ENCODE data around the gene ARMCX4.

DNA sequence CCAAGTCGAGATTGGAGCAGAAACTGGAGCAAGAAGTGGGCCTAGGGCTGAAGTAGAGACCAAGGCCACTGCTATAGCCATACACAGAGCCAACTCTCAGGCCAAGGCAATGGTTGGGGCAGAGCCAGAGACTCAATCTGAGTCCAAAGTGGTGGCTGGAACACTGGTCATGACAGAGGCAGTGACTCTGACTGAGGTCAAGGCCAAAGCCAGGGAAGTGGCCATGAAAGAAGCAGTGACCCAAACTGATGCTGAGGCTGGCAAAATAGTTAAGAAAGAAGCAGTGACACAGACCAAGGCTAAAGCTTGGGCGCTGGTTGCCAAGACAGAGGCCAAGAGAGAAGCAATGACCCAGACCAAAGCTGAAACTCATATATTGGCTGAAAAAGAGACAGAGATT, 3.5 kb downstream of the ARMCX4 start:
- TF ChIP-seq, protein P1, sequence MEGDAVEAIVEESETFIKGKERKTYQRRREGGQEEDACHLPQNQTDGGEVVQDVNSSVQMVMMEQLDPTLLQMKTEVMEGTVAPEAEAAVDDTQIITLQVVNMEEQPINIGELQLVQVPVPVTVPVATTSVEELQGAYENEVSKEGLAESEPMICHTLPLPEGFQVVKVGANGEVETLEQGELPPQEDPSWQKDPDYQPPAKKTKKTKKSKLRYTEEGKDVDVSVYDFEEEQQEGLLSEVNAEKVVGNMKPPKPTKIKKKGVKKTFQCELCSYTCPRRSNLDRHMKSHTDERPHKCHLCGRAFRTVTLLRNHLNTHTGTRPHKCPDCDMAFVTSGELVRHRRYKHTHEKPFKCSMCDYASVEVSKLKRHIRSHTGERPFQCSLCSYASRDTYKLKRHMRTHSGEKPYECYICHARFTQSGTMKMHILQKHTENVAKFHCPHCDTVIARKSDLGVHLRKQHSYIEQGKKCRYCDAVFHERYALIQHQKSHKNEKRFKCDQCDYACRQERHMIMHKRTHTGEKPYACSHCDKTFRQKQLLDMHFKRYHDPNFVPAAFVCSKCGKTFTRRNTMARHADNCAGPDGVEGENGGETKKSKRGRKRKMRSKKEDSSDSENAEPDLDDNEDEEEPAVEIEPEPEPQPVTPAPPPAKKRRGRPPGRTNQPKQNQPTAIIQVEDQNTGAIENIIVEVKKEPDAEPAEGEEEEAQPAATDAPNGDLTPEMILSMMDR (IDR thresholded peaks at IDR 0.05), result no peak
- TF ChIP-seq POLR2A (IDR thresholded peaks at IDR 0.05), result no peak
